Measurements from ENCODE around the gene TMPRSS15. TPM values are rescaled to one million over a fixed set of nuclear protein-coding genes. Genes with fewer than 3 reads are reported as not detected.

The TMPRSS15 gene
- not detected for total RNA-seq

- Histone ChIP-seq H3K27ac (no peak within 1 kb of the TSS), H3K9me3 (no peaks in the 10 kb centered on the region), H3K27me3 (no peaks in the 10 kb centered on the region), H3K4me1 (no peaks in the 10 kb centered on the region), H3K36me3 (no peaks in the 10 kb centered on the region), H3K4me3 (replicated peaks in 1 of 3) (no peak within 1 kb of the TSS)
- WGBS, 2 donors, result 72 to 86% methylated on average over 1 of the region's 1 CpG
- DNase-seq, result no peak
- TF ChIP-seq POLR2A (IDR thresholded peaks at IDR 0.05) (no peak), CTCF (IDR thresholded peaks at IDR 0.05) (no peak)
- intact Hi-C loops (cut with DNase I), result no loop called here
Measured at GRCh38 chr21:18403735-18404450, at the start of gene TMPRSS15. TSS of gene TMPRSS15 (minus strand) at chr21:18403785. CDS start at chr21:18403622, 163 bp downstream.

GRCh38 chr21:18451670-18452069, 48.1 kb upstream of the TMPRSS15 start:
- no peak for DNase-seq
- intact Hi-C loops (cut with DNase I), result no loop called here
- Histone ChIP-seq H3K4me1 (no peaks in the 10 kb centered on the region), H3K27ac (no peak overlapping the region), H3K36me3 (no peaks in the 10 kb centered on the region), H3K27me3 (no peaks in the 10 kb centered on the region), H3K4me3 (replicated peaks in 1 of 3) (no peak overlapping the region), H3K9me3 (no peaks in the 10 kb centered on the region)
- TF ChIP-seq POLR2A (IDR thresholded peaks at IDR 0.05), result no peak
- no peak for TF ChIP-seq CTCF (IDR thresholded peaks at IDR 0.05)
- WGBS, 2 donors, result 82 to 95% methylated on average over 2 of the region's 2 CpGs

GRCh38 chr21:18449605-18450550, 46.3 kb upstream of the TMPRSS15 start:
- TF ChIP-seq POLR2A (IDR thresholded peaks at IDR 0.05) (no peak), CTCF (IDR thresholded peaks at IDR 0.05) (no peak)
- H3K4me3 ChIP-seq (replicated peaks in 1 of 3), result no peak overlapping the region
- 66 to 73% methylated on average over 8 of the region's 8 CpGs for WGBS, 2 donors
- intact Hi-C loops (cut with DNase I), result no loop called here
- H3K36me3 ChIP-seq, result no peaks in the 10 kb centered on the region
- H3K9me3 ChIP-seq, result no peaks in the 10 kb centered on the region
- H3K27ac ChIP-seq, result no peak overlapping the region
- H3K4me1 ChIP-seq, result no peaks in the 10 kb centered on the region
- no peaks in the 10 kb centered on the region for H3K27me3 ChIP-seq
- DNase-seq, result no peak

- 65 to 75% methylated on average over 6 of the region's 6 CpGs for WGBS, 2 donors
- H3K4me3 ChIP-seq (replicated peaks in 1 of 3), result no peak overlapping the region
- no peaks in the 10 kb centered on the region for H3K9me3 ChIP-seq
- no peak for DNase-seq
- intact Hi-C loops (cut with DNase I), result no loop called here
- no peaks in the 10 kb centered on the region for H3K27me3 ChIP-seq
- TF ChIP-seq CTCF (IDR thresholded peaks at IDR 0.05) (no peak), POLR2A (IDR thresholded peaks at IDR 0.05) (no peak)
- no peaks in the 10 kb centered on the region for H3K4me1 ChIP-seq
- no peaks in the 10 kb centered on the region for H3K36me3 ChIP-seq
- no peak overlapping the region for H3K27ac ChIP-seq
Measured at GRCh38 chr21:18443701-18444100, 40.1 kb upstream of the TMPRSS15 start.

GRCh38 chr21:18443085-18443484, 39.5 kb upstream of the TMPRSS15 start:
- H3K27ac ChIP-seq, result no peak overlapping the region
- H3K9me3 ChIP-seq, result no peaks in the 10 kb centered on the region
- 56% methylated on average over 7 of the region's 7 CpGs for WGBS, 2 donors
- TF ChIP-seq POLR2A (IDR thresholded peaks at IDR 0.05) (no peak), CTCF (IDR thresholded peaks at IDR 0.05) (no peak)
- no peaks in the 10 kb centered on the region for H3K4me1 ChIP-seq
- intact Hi-C loops (cut with DNase I), result no loop called here
- no peaks in the 10 kb centered on the region for H3K27me3 ChIP-seq
- no peak overlapping the region for H3K4me3 ChIP-seq (replicated peaks in 1 of 3)
- DNase-seq, result no peak
- no peaks in the 10 kb centered on the region for H3K36me3 ChIP-seq

Measured in thyroid gland (tissue), 4 donors.